A673 (cell line): Measurements from ENCODE around the gene TRPV4. TPM values are rescaled to one million over a fixed set of nuclear protein-coding genes. Genes with fewer than 3 reads are reported as not detected.

ENCODE experiments used
- BruUV-seq: library from RNA; stranded (reverse); fragments of 400-500 nt; replicated peaks from 2 replicates; lab custom pipeline; 2021; lab: Mats Ljungman, UMichigan
- CTCF ChIA-PET: fragments of 300-600 bp; sonication (Branson Sonifier 250); formaldehyde crosslinking; loops from one replicate; lab custom pipeline; 2022; ENCODE audit warnings: antibody characterized with exemption; lab: Charles Lee
- POLR2A ChIA-PET: fragments of 300-600 bp; sonication (Branson Sonifier 250); formaldehyde crosslinking; loops from one replicate; lab custom pipeline; 2022; ENCODE audit warnings: antibody characterized with exemption; ENCODE audit not compliant: low non-redundant PET; lab: Charles Lee
- DNase-seq: peaks from one replicate; pipeline ENCODE4 v3.0.0-alpha.2; 2015; ENCODE audit warnings: low spot score
- H3K27ac ChIP-seq: fragments of 200-600 bp; sonication (generic); 2 replicates; pipeline ENCODE4 v1.5.1; 2016; ENCODE audit warnings: mixed run types, low read depth, mild to moderate bottlenecking, mixed read lengths, antibody characterized with exemption, low read length; ENCODE audit not compliant: poor library complexity, severe bottlenecking
- H3K27me3 ChIP-seq: fragments of 200-600 bp; sonication (generic); replicated peaks from 2 replicates; pipeline ENCODE4 v1.6.1; 2017; ENCODE audit warnings: mixed run types, low read depth, mild to moderate bottlenecking, mixed read lengths, antibody characterized with exemption, low read length; ENCODE audit not compliant: insufficient read depth, poor library complexity
- H3K36me3 ChIP-seq: fragments of 200-600 bp; sonication (generic); 2 replicates; pipeline ENCODE4 v1.6.1; 2016; ENCODE audit warnings: mixed run types, mild to moderate bottlenecking, mixed read lengths, antibody characterized with exemption, low read length; ENCODE audit not compliant: insufficient read depth, poor library complexity, severe bottlenecking
- H3K4me1 ChIP-seq: fragments of 200-600 bp; sonication (generic); 2 replicates; pipeline ENCODE4 v1.6.1; 2017; ENCODE audit warnings: mixed run types, mild to moderate bottlenecking, mixed read lengths, antibody characterized with exemption, low read length; ENCODE audit not compliant: insufficient read depth, poor library complexity, severe bottlenecking
- H3K4me3 ChIP-seq: fragments of 200-600 bp; sonication (generic); 2 replicates; pipeline ENCODE4 v1.5.1; 2016; ENCODE audit warnings: low read depth, mixed run types, mild to moderate bottlenecking, mixed read lengths, low read length; ENCODE audit not compliant: poor library complexity, severe bottlenecking
- H3K9me3 ChIP-seq: fragments of 200-600 bp; sonication (generic); 2 replicates; pipeline ENCODE4 v1.6.1; 2016; ENCODE audit warnings: mixed run types, low read depth, mild to moderate bottlenecking, mixed read lengths, antibody characterized with exemption, low read length; ENCODE audit not compliant: poor library complexity, severe bottlenecking
- EZH2 ChIP-seq: fragments of 200-600 bp; sonication (generic); IDR thresholded peaks from 2 replicates; pipeline ENCODE4 v1.6.1; 2017; ENCODE audit warnings: borderline replicate concordance, low read depth, mild to moderate bottlenecking, mixed read lengths, antibody characterized with exemption, low read length; ENCODE audit not compliant: poor library complexity, severe bottlenecking
- intact Hi-C: fragments of 100-400 bp; cut with micrococcal nuclease; formaldehyde crosslinking; loops from one replicate; pipeline ENCODE4 v1.10.0; 2022; ENCODE audit not compliant: unreplicated experiment
- total RNA-seq: library from RNA; stranded (reverse); gene quantifications from 2 replicates; pipeline ENCODE4 v1.2.3, GENCODE V29; 2021
- TF ChIP-seq, protein P1 (sequence below): fragments of 300-800, 200-600 bp; sonication (generic); conservative IDR thresholded peaks from 2 replicates; pipeline ENCODE4 v1.5.1; 2017; ENCODE audit warnings: low read depth, mild to moderate bottlenecking, antibody characterized with exemption, low read length, moderate library complexity, mixed read lengths

The TRPV4 gene
- total RNA-seq, 1 experiment from 2014 or later, result 0.11 TPM

DNA sequence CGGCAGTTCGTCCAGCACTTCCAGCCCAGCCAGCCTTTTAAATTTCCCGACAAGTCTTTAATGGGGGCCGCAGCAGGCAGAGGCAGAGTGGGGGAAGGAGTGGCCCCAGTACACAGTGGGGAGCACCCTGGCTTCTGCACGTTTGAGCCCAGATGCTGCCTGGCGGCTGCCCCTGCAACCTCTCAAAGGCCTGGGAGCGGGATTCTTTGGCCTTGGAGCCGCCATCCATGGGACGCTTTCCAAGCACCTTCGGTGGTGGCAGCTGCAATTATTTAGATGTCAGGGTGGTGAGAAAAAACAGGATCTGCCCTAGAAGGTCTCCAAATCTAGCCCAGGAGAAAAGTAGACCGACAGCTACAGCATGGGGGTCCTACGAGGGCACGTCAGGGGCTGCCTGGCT, 73.6 kb downstream of the TRPV4 start:
- no peak overlapping the region for H3K27ac ChIP-seq
- ChIA-PET POLR2A (no interaction called here), CTCF (no interaction called here)
- H3K9me3 ChIP-seq, result peaks cover 8% of the 10 kb centered on the region
- H3K4me3 ChIP-seq, result no peak overlapping the region
- no peaks in the 10 kb centered on the region for H3K36me3 ChIP-seq
- H3K4me1 ChIP-seq, result no peaks in the 10 kb centered on the region
- no peak for DNase-seq
- BruUV-seq, result no TSS peak
- TF ChIP-seq, protein P1, sequence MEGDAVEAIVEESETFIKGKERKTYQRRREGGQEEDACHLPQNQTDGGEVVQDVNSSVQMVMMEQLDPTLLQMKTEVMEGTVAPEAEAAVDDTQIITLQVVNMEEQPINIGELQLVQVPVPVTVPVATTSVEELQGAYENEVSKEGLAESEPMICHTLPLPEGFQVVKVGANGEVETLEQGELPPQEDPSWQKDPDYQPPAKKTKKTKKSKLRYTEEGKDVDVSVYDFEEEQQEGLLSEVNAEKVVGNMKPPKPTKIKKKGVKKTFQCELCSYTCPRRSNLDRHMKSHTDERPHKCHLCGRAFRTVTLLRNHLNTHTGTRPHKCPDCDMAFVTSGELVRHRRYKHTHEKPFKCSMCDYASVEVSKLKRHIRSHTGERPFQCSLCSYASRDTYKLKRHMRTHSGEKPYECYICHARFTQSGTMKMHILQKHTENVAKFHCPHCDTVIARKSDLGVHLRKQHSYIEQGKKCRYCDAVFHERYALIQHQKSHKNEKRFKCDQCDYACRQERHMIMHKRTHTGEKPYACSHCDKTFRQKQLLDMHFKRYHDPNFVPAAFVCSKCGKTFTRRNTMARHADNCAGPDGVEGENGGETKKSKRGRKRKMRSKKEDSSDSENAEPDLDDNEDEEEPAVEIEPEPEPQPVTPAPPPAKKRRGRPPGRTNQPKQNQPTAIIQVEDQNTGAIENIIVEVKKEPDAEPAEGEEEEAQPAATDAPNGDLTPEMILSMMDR, result no peak
- intact Hi-C loops, result no loop called here
- H3K27me3 ChIP-seq, result no peaks in the 10 kb centered on the region

DNA sequence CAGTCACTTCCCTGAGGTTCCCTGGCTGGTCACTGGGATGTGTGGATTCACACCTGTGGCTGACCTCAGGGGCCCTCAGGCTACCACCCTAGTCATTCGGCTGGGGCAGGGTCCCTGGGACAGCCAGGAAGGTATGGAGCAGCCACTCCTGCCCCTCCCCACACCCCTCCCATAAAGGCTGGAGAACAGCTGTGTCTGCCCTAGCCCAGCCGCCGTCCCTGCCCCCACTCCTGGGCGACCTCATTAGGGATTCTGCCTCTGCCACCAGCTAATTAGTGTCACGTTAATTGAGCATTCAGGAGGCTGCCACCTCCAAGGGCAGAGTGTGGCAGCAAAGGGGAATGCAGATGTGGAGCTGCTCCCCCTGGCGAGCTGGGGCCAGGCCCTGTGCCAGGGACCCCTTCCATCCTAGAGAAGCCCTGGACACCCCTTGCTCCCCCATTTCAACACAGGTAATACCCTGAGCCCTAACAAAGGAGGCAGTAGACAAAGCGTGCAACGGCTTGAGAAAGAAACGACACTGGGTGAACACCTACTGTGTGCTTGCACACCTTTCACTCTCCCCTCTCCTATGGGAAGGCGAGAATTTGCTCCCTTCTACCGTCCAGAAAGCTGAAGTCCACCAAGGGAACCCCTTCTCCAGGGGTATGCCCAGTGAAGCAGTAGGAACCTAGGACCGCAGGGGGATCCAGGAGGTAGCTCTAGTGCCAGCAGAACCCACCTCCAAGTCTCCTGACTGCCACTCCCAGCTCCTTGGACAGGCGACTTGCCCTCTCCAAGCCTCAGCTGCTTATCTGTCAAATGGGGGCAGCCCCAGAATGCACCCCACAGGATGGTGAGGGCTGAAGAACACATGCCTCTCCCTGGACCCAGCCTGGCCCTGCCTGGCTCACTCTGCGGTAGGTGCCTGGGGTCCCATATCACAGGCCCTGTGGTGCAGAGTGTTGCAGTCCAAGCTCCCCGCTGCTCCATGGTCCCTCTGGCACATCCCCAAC, 74.5 kb downstream of the TRPV4 start:
- no peaks in the 10 kb centered on the region for H3K27me3 ChIP-seq
- intact Hi-C loops, result no loop called here
- no TSS peak for BruUV-seq
- no peaks in the 10 kb centered on the region for H3K36me3 ChIP-seq
- ChIA-PET CTCF (no interaction called here), POLR2A (no interaction called here)
- TF ChIP-seq, protein P1, result no peak
- no peak for TF ChIP-seq EZH2
- peaks cover 8% of the 10 kb centered on the region for H3K9me3 ChIP-seq
- no peaks in the 10 kb centered on the region for H3K4me1 ChIP-seq
- no peak overlapping the region for H3K4me3 ChIP-seq
- no peak overlapping the region for H3K27ac ChIP-seq
- DNase-seq, result no peak

DNA sequence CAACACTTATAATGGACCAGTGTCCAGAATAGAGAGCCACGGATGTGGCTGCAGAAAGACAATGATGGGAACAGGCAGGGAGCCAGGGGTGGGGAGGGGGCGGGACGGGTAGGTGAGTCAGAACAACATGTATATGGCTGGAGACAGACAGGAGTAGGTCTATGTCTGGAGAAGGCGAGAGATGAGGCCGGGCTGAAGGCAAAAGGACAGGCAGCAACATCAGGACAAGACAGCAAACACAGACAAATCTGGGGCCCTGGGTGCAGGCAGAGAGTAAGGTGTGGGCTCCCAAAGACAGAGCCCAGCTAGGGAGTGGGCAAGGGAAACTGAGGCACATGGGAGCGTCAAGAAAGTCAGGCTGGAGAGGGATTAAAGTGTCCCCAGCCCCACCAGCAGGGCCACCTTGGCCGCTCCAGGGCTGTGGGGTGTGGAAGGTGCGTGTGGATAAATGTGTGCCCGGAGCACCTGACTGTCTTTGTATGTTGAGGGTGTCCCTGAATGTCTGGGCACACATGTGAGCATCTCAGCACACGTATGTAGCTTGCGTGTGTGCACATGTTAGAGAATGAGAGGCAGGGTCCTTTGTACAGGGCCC, 75.4 kb downstream of the TRPV4 start:
- CTCF ChIA-PET, result interaction anchor here (0.5 kb wide), 1 partner anchor 330 kb away, joined by 3 read pairs; no protein-coding TSS in a partner anchor

More for the DNA sequence above, 75.4 kb downstream of the TRPV4 start:
- no TSS peak for BruUV-seq
- POLR2A ChIA-PET, result no interaction called here
- H3K4me1 ChIP-seq, result no peaks in the 10 kb centered on the region
- H3K9me3 ChIP-seq, result peaks cover 8% of the 10 kb centered on the region
- intact Hi-C loops, result no loop called here
- H3K27me3 ChIP-seq, result no peaks in the 10 kb centered on the region
- no peak overlapping the region for H3K27ac ChIP-seq
- H3K36me3 ChIP-seq, result no peaks in the 10 kb centered on the region
- TF ChIP-seq, protein P1, result no peak
- TF ChIP-seq EZH2, result no peak
- no peak overlapping the region for H3K4me3 ChIP-seq
- no peak for DNase-seq
